Gastroesophageal sphincter (tissue), 3 donors: ENCODE measurements around the gene FAM83F.

Experiments used
- CTCF ChIP-seq, 4 experiments: fragments of 200-600 bp in 2 of 4; fragments of 450-650 bp in 2 of 4; sonication (generic) in 1 of 4; IDR thresholded peaks; one replicate each; pipeline ENCODE4 v1.5.1; 2017 to 2019; ENCODE audit warnings: antibody characterized with exemption in 4 of 4, mild to moderate bottlenecking in 2 of 4, moderate library complexity in 2 of 4
- EP300 ChIP-seq: sonication (generic); formaldehyde crosslinking; IDR thresholded peaks from one replicate; pipeline ENCODE4 v1.6.1; 2017; ENCODE audit warnings: antibody characterized with exemption, mild to moderate bottlenecking
- POLR2A ChIP-seq, 2 donors: fragments of 450-650 bp; IDR thresholded peaks; one replicate each; pipeline ENCODE4 v1.6.1; 2017; ENCODE audit warnings: antibody characterized with exemption in 2 of 2, mild to moderate bottlenecking in 2 of 2, moderate library complexity in 1 of 2
- POLR2AphosphoS5 ChIP-seq: sonication (generic); formaldehyde crosslinking; IDR thresholded peaks from one replicate; pipeline ENCODE4 v1.6.1; 2017; ENCODE audit warnings: antibody characterized with exemption

GRCh38 chr22:40042312-40042711, 47.6 kb downstream of the FAM83F start:
- no peak for TF ChIP-seq POLR2A (IDR thresholded peaks at IDR 0.05)
- TF ChIP-seq CTCF (IDR thresholded peaks at IDR 0.05), result no peak
- TF ChIP-seq POLR2AphosphoS5, result no peak
- no peak for TF ChIP-seq EP300
